Stimulated activated CD8-positive, alpha-beta memory T cell treated with anti-CD3 and anti-CD28 coated beads, Interleukin-15, amount 100 ng/mL, for 48 hours (primary cell): ENCODE measurements around the gene NOS3.

Experiments used
- DNase-seq, 2 donors: peaks; one replicate each; pipeline ENCODE4 v3.0.0-alpha.2; 2020; ENCODE audit warnings: low read depth in 2 of 2

NOS3 gene

GRCh38 chr7:150964593-150965111, 26.2 kb upstream of the NOS3 start:
- no peak for DNase-seq

- DNase-seq = no peak
Measured at GRCh38 chr7:150965273-150965830, 25.5 kb upstream of the NOS3 start.

- DNase-seq = no peak
Measured at GRCh38 chr7:150966002-150966401, 24.8 kb upstream of the NOS3 start.

- no peak for DNase-seq
Measured at GRCh38 chr7:150967349-150967748, 23.5 kb upstream of the NOS3 start.

- no peak for DNase-seq
Measured at GRCh38 chr7:150968056-150968733, 22.6 kb upstream of the NOS3 start.

- DNase-seq = no peak
Measured at GRCh38 chr7:150968734-150969372, 22.0 kb upstream of the NOS3 start.

GRCh38 chr7:150969475-150969874, 21.3 kb upstream of the NOS3 start:
- no peak for DNase-seq

- no peak for DNase-seq
Measured at GRCh38 chr7:150970424-150970823, 20.4 kb upstream of the NOS3 start.

GRCh38 chr7:150971242-150972022, 19.4 kb upstream of the NOS3 start:
- no peak for DNase-seq

- DNase-seq = no peak
Measured at GRCh38 chr7:150972023-150972468, 18.8 kb upstream of the NOS3 start.

- no peak for DNase-seq
Measured at GRCh38 chr7:150972741-150973140, 18.1 kb upstream of the NOS3 start.

GRCh38 chr7:150973571-150974451, 17.0 kb upstream of the NOS3 start:
- no peak for DNase-seq

GRCh38 chr7:150974468-150975391, 16.1 kb upstream of the NOS3 start:
- DNase-seq = peak; percentile 44 to 61

GRCh38 chr7:150975536-150976319, 15.1 kb upstream of the NOS3 start:
- no peak for DNase-seq

GRCh38 chr7:150976529-150977381, 14.1 kb upstream of the NOS3 start:
- DNase-seq = no peak

- DNase-seq = no peak
Measured at GRCh38 chr7:150977382-150978125, 13.3 kb upstream of the NOS3 start.

- DNase-seq = no peak
Measured at GRCh38 chr7:150978126-150978789, 12.6 kb upstream of the NOS3 start, which contains the start of gene KCNH2. KCNH2 (minus strand) TSS chr7:150978321; CDS start chr7:150977913, 408 bp downstream.
